Measurements from ENCODE around the gene FRMD8. TPM values are rescaled to one million over a fixed set of nuclear protein-coding genes. Genes with fewer than 3 reads are reported as not detected.

FRMD8 gene
- total and polyA plus RNA-seq, 9 donors = 4.3 to 41.7 (median 25.2) TPM

- WGBS, 3 donors = 84 to 91% (median 89%) methylated on average over 7 of the region's 7 CpGs
- Histone ChIP-seq H3K27me3 (no peaks in the 10 kb centered on the region), H3K4me3 (no peak overlapping the region), H3K36me3 (no peaks in the 10 kb centered on the region), H3K9me3 (no peaks in the 10 kb centered on the region), H3K4me1 (ENCODE audit: insufficient read depth) (peaks cover 7% of the 10 kb centered on the region), H3K27ac (no peak overlapping the region)
- peak in 3 of 5 donors; percentile 7 to 16 (median 14) for DNase-seq
- intact Hi-C loops (cut with DNase I) = no loop called here
- no peak for TF ChIP-seq EP300 (IDR thresholded peaks at IDR 0.05)
- no peak for TF ChIP-seq POLR2A (IDR thresholded peaks at IDR 0.05)
- TF ChIP-seq CTCF (IDR thresholded peaks at IDR 0.05) = no peak
Observed at GRCh38 chr11:65439331-65440181, 53.1 kb downstream of the FRMD8 start.

DNA sequence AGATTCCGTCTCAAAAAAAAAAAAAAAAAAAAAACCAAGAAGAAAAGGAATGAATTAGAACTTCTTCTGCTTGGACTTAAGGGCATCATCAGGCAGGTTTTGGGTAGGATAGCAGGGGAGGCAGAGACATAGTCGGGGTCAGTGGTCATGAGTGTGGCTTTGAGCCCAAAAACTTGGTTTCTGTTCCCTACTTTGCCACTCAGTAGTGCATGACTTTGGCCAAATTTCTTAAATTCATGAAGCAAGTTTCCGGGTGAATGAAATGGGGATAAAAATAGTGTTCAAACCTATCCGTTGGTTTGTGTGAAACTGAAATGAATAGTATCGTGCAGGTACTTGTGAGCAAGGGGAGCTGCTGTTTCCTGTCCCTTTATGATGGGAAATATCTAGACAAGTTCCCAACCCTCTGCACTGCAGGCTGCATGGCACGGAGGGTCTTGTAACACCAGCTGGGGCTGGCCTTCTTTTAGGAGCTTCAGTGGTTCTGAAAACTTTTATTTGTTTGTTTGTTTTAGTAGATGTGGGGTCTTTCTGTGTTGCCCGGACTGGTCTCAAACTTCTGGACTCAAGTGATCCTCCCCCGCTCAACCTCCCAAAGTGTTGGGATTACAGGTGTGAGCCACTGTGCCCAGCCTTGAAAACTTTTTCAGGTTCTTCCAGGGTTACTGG is 54.5 kb downstream of the FRMD8 start:
- H3K27ac ChIP-seq = no peak overlapping the region
- no peaks in the 10 kb centered on the region for H3K9me3 ChIP-seq
- no peaks in the 10 kb centered on the region for H3K27me3 ChIP-seq
- intact Hi-C loops (cut with DNase I) = no loop called here
- H3K4me3 ChIP-seq = no peak overlapping the region
- TF ChIP-seq CTCF (IDR thresholded peaks at IDR 0.05) = no peak
- no peak for TF ChIP-seq EP300 (IDR thresholded peaks at IDR 0.05)
- no peak for TF ChIP-seq POLR2A (IDR thresholded peaks at IDR 0.05)
- peak in 1 of 5 donors; percentile 8 for DNase-seq
- no peaks in the 10 kb centered on the region for H3K36me3 ChIP-seq
- 83 to 86% (median 84%) methylated on average over 8 of the region's 8 CpGs for WGBS, 3 donors
- H3K4me1 ChIP-seq (ENCODE audit: insufficient read depth) = peaks cover 7% of the 10 kb centered on the region

- intact Hi-C loops (cut with DNase I) = no loop called here
- Histone ChIP-seq H3K9me3 (no peaks in the 10 kb centered on the region), H3K27me3 (no peaks in the 10 kb centered on the region), H3K4me3 (no peak overlapping the region), H3K4me1 (ENCODE audit: insufficient read depth) (peaks cover 7% of the 10 kb centered on the region), H3K36me3 (no peaks in the 10 kb centered on the region), H3K27ac (no peak overlapping the region)
- TF ChIP-seq POLR2A (IDR thresholded peaks at IDR 0.05) = no peak
- TF ChIP-seq CTCF (IDR thresholded peaks at IDR 0.05) = no peak
- TF ChIP-seq EP300 (IDR thresholded peaks at IDR 0.05) = no peak
- WGBS, 3 donors = 73 to 81% (median 76%) methylated on average over 9 of the region's 9 CpGs
- DNase-seq = peak in 1 of 5 donors; percentile 27
Observed at GRCh38 chr11:65442842-65443331, 56.5 kb downstream of the FRMD8 start.

DNA sequence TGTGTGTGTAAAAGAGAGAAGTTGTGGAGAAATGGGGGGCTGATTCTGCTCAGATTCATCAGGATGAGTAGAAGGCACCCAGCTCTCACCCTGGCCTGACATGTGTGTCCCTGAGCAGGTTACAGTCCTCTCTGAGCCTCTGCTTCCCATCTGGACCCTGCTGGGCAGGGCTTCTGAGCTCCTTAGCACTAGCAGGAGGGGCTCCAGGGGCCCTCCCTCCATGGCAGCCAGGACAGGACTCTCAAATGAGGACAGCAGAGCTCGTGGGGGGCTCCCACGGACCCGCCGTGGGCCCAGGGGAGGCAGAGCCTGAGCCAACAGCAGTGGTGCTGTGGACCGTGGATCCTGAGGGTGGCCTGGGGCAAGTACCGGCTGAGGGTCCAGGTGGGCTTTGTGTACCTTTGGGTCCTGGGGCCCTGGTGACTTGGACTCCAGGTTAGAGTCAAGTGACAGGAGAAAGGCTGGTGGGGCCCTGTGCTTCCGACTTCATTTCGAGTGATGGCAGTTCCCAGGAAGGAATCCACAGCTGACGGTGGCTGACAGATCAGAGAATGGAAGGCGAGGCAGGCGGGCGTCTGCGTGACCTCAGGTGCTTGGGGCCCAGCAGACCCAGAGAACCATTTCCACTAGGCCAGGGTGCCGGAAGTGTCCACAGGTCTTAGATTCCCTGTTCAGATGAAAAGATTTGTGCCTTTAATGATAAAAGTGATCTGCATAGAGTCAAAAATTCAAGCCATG is 58.0 kb downstream of the FRMD8 start:
- no peak for TF ChIP-seq POLR2A (IDR thresholded peaks at IDR 0.05)
- no peak for TF ChIP-seq CTCF (IDR thresholded peaks at IDR 0.05)
- no peak for TF ChIP-seq EP300 (IDR thresholded peaks at IDR 0.05)
- H3K4me1 ChIP-seq (ENCODE audit: insufficient read depth) = peaks cover 6% of the 10 kb centered on the region
- H3K9me3 ChIP-seq = no peaks in the 10 kb centered on the region
- intact Hi-C loops (cut with DNase I) = no loop called here
- WGBS, 3 donors = 83 to 88% (median 83%) methylated on average over 14 of the region's 14 CpGs
- H3K27ac ChIP-seq = peak overlapping the region in 1 of 2 donors; percentile 38
- H3K36me3 ChIP-seq = no peaks in the 10 kb centered on the region
- DNase-seq = peak in 2 of 5 donors; percentile 37 to 40
- H3K27me3 ChIP-seq = no peaks in the 10 kb centered on the region
- H3K4me3 ChIP-seq = no peak overlapping the region

Data from ovary (tissue), 9 donors.